CD4-positive, alpha-beta T cell treated with Interleukin-15 for 4 hours (primary cell): Measurements from ENCODE around the gene NRP1.
"Not testable (repeated sequence)": the region's sequence is repeated elsewhere in the genome, so short reads cannot be mapped to it uniquely, and the experiment has no call there.

Experiments
- DNase-seq: peaks from one replicate; pipeline ENCODE4 v3.0.0-alpha.2; 2020; ENCODE audit warnings: low spot score

Gene NRP1

GRCh38 chr10:33237736-33238624, 96.5 kb downstream of the NRP1 start:
- DNase-seq, result no peak

- no peak for DNase-seq
These were observed 97.6 kb downstream of the NRP1 start for GRCh38 chr10:33236916-33237315.

GRCh38 chr10:33235951-33236350, 98.5 kb downstream of the NRP1 start:
- no peak for DNase-seq

- no peak for DNase-seq
These were observed 99.1 kb downstream of the NRP1 start for GRCh38 chr10:33235251-33235884.

GRCh38 chr10:33234831-33235237, 99.6 kb downstream of the NRP1 start:
- no peak for DNase-seq

- DNase-seq, result no peak
These were observed 100.8 kb downstream of the NRP1 start for GRCh38 chr10:33233635-33234034.

GRCh38 chr10:33233221-33233620, 101.2 kb downstream of the NRP1 start:
- DNase-seq, result no peak

- DNase-seq, result no peak
These were observed 102.7 kb downstream of the NRP1 start for GRCh38 chr10:33231621-33232350.

- no peak for DNase-seq
These were observed 104.6 kb downstream of the NRP1 start for GRCh38 chr10:33229949-33230267.

GRCh38 chr10:33229252-33229948, 105.1 kb downstream of the NRP1 start:
- no peak for DNase-seq

- DNase-seq, result no peak
These were observed 106.0 kb downstream of the NRP1 start for GRCh38 chr10:33228426-33228825.

- DNase-seq, result no peak
These were observed 107.0 kb downstream of the NRP1 start for GRCh38 chr10:33227489-33227888.

- DNase-seq, result no peak
These were observed 110.1 kb downstream of the NRP1 start for GRCh38 chr10:33224251-33224965.

- no peak for DNase-seq
These were observed 111.0 kb downstream of the NRP1 start for GRCh38 chr10:33223326-33224000.

GRCh38 chr10:33222304-33222703, 112.2 kb downstream of the NRP1 start:
- DNase-seq, result not testable (repeated sequence)

- DNase-seq, result no peak
These were observed 116.6 kb downstream of the NRP1 start for GRCh38 chr10:33217854-33218253.

GRCh38 chr10:33216661-33217427, 117.6 kb downstream of the NRP1 start:
- no peak for DNase-seq

GRCh38 chr10:33215635-33216034, 118.8 kb downstream of the NRP1 start:
- DNase-seq, result no peak

GRCh38 chr10:33215154-33215553, 119.3 kb downstream of the NRP1 start:
- DNase-seq, result peak; percentile 3

- DNase-seq, result peak; percentile 7
These were observed 120.3 kb downstream of the NRP1 start for GRCh38 chr10:33214174-33214573.
